ENCODE measurements around the gene SH2D5.

GRCh38 chr1:20699558-20699957 is 32.9 kb downstream of the SH2D5 start:
- no peak for TF ChIP-seq CTCF (conservative IDR thresholded peaks at IDR 0.05; ENCODE audit: low read depth, low read length)
- TF ChIP-seq EZH2 (IDR thresholded peaks at IDR 0.05; ENCODE audit: low read length, unreplicated experiment), result no peak
